Adrenal gland (tissue), 12 donors: ENCODE data around the gene CNTN4. TPM values are rescaled to one million over a fixed set of nuclear protein-coding genes. Genes with fewer than 3 reads are reported as not detected.

Experiments
- DNase-seq, 7 donors: peaks; one replicate each; pipeline ENCODE4 v3.0.0-alpha.2; 2019 to 2020
- H3K27ac ChIP-seq, 5 donors: fragments of 200-600 bp; sonication (generic) in 4 of 5; 1 replicate in 3 of 5; 2 replicates in 2 of 5; pipeline versions ENCODE4 v1.5.1 to v1.8.0; 2016 to 2020; ENCODE audit warnings: mild to moderate bottlenecking in 1 of 5
- H3K27me3 ChIP-seq: fragments of 200-600 bp; 2 replicates; pipeline ENCODE4 v1.8.0; 2021
- H3K36me3 ChIP-seq, 2 donors: fragments of 200-600 bp; replicated peaks in 1 of 2; 1 replicate in 1 of 2; 2 replicates in 1 of 2; pipeline versions ENCODE4 v1.5.1 to v1.8.0; 2018 to 2022
- H3K4me1 ChIP-seq, 2 donors: fragments of 200-600 bp; replicated peaks in 1 of 2; 1 replicate in 1 of 2; 2 replicates in 1 of 2; pipeline versions ENCODE4 v1.5.1 to v1.8.0; 2018 to 2021
- H3K4me3 ChIP-seq, 4 donors: fragments of 200-600 bp; sonication (generic) in 3 of 4; one replicate each; pipeline ENCODE4 v1.5.1; 2016 to 2018
- H3K9me3 ChIP-seq, 3 donors: fragments of 200-600 bp; sonication (generic) in 1 of 3; replicated peaks in 1 of 3; 1 replicate in 2 of 3; 2 replicates in 1 of 3; pipeline versions ENCODE4 v1.5.1 to v1.8.0; 2016 to 2021
- POLR2A ChIP-seq, 2 donors: fragments of 450-650 bp; IDR thresholded peaks; one replicate each; pipeline ENCODE4 v1.6.1; 2017; ENCODE audit warnings: antibody characterized with exemption in 2 of 2, mild to moderate bottlenecking in 2 of 2, moderate library complexity in 1 of 2
- WGBS, 4 donors: extraction: QIAGEN DNeasy Blood & Tissue Kit in 2 of 4; methylation state at CpG; one replicate each; pipeline versions ENCODE4 v1.1.5 to v1.1.7; 2013 to 2017; 5-methylcytosine and 5-hydroxymethylcytosine counted together
- intact Hi-C, 2 donors: fragments of 100-400 bp; cut with DNase I; formaldehyde crosslinking; loops; one replicate each; pipeline versions ENCODE4 v1.14.1 to v1.15.0; 2022 to 2023
- polyA plus RNA-seq, 3 donors: library from polyadenylated mRNA; stranded (reverse); fragments of 200-250 nt in 2 of 3; fragments of 350-450 nt in 1 of 3; fragmentation: Illumina TruSeq in 1 of 3; extraction: RNeasy Lipid Tissue Mini Kit (QIAGEN cat#74804) in 1 of 3; gene quantifications; one replicate each; pipeline ENCODE4 v1.2.3, GENCODE V29; 2013 to 2014
- total RNA-seq, 9 donors: library from RNA; depleted of rRNA in 4 of 9; stranded (reverse); fragments of >200 nt in 4 of 9; fragments of 120-200 nt in 1 of 9; fragmentation: NEBNext Ultra II Directional in 1 of 9; extraction: Animal tissue kit (Norgen Biotek cat#: 25700) in 1 of 9; gene quantifications; one replicate each; pipeline versions ENCODE4 v1.1.0 to v1.2.4, GENCODE V29; 2013 to 2023
- TF ChIP-seq, protein P1 (sequence below), 6 experiments: fragments of 450-650 bp in 4 of 6; fragments of 200-600 bp in 2 of 6; sonication (generic) in 1 of 6; IDR thresholded peaks; 1 replicate in 5 of 6; 2 replicates in 1 of 6; pipeline versions ENCODE4 v1.5.1 to v1.8.0; 2016 to 2021; ENCODE audit warnings: antibody characterized with exemption in 6 of 6, mild to moderate bottlenecking in 2 of 6, moderate library complexity in 1 of 6
- donor health status: healthy with polysubstance abuse.
- donor health status: Bipolar disorder and iron deficiency.
- donor health status: DM: yes; HTN: yes; CAD: no.
- donor health status: DM: no; HTN: no; CAD: no.
- donor health status: DM: no; HTN: no; CAD: no.
- donor health status: DM: yes; HTN: yes; CAD: no.

CNTN4 gene
- total and polyA plus RNA-seq, 12 donors, result 0.17 to 9.2 (median 1.6) TPM

DNA sequence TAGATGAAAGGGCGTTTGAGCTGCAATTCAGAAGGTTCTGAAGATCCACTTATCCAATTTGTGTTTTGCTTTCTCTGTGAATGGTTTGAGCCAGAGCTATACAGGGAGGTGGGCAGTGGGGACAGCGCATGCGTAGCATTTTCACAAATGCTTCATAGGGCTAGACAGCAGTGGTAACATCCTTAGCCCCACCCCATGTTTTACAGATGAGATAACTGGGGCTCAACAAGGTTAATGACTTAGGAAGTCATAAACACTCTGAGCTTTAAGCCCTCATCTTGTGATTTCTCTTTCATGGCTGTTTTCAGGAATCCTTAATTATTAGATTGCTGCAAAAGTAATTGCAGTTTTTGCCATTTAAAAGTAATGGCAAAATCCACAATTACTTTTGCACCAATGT lies 602.8 kb downstream of the CNTN4 start:
- Histone ChIP-seq H3K4me1 (no peaks in the 10 kb centered on the region), H3K27ac (no peak overlapping the region), H3K27me3 (no peaks in the 10 kb centered on the region), H3K4me3 (no peak overlapping the region), H3K36me3 (no peaks in the 10 kb centered on the region), H3K9me3 (no peaks in the 10 kb centered on the region)
- TF ChIP-seq, protein P1, sequence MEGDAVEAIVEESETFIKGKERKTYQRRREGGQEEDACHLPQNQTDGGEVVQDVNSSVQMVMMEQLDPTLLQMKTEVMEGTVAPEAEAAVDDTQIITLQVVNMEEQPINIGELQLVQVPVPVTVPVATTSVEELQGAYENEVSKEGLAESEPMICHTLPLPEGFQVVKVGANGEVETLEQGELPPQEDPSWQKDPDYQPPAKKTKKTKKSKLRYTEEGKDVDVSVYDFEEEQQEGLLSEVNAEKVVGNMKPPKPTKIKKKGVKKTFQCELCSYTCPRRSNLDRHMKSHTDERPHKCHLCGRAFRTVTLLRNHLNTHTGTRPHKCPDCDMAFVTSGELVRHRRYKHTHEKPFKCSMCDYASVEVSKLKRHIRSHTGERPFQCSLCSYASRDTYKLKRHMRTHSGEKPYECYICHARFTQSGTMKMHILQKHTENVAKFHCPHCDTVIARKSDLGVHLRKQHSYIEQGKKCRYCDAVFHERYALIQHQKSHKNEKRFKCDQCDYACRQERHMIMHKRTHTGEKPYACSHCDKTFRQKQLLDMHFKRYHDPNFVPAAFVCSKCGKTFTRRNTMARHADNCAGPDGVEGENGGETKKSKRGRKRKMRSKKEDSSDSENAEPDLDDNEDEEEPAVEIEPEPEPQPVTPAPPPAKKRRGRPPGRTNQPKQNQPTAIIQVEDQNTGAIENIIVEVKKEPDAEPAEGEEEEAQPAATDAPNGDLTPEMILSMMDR (IDR thresholded peaks at IDR 0.05), result no peak
- no peak for TF ChIP-seq POLR2A (IDR thresholded peaks at IDR 0.05)
- intact Hi-C loops, result no loop called here
- no peak for DNase-seq
- WGBS, 4 donors, result 84 to 90% (median 86%) methylated on average over 3 of the region's 3 CpGs

DNA sequence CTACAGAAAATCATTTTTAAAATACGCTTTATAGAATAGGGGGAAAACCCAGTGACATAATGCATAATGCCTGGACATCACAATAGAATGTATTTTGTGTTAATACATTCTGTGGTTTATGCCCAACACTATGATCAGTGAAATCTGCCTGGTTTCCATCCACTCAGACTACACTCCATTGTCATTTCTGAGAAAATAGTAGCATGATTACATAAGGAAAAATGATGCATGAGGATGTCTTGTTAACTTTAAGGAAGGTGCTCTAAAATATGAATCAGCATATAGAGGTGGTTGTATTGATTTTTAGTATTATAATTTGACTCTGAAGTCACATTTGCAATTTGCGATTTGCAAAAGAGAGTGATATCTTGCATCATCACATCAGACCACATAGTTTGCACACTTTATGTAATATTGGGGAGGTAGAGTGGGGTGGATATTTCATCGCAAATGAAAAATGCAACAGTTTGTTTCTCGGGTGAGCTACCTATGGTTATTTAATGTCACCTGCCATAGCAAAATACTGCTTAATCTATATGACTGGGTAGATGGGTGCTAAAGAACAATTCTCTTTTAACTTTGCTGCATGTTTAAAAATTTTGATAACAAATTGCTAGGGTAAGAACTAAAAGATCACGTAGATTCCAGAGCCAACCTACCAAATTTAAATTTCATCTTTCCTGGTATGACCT lies 607.6 kb downstream of the CNTN4 start:
- Histone ChIP-seq H3K27ac (no peak overlapping the region), H3K9me3 (no peaks in the 10 kb centered on the region), H3K36me3 (no peaks in the 10 kb centered on the region), H3K4me1 (no peaks in the 10 kb centered on the region), H3K4me3 (no peak overlapping the region), H3K27me3 (no peaks in the 10 kb centered on the region)
- 86 to 92% (median 88%) methylated on average over 5 of the region's 5 CpGs for WGBS, 4 donors
- TF ChIP-seq, protein P1 (IDR thresholded peaks at IDR 0.05), result no peak
- TF ChIP-seq POLR2A (IDR thresholded peaks at IDR 0.05), result no peak
- no peak for DNase-seq
- intact Hi-C loops, result no loop called here

DNA sequence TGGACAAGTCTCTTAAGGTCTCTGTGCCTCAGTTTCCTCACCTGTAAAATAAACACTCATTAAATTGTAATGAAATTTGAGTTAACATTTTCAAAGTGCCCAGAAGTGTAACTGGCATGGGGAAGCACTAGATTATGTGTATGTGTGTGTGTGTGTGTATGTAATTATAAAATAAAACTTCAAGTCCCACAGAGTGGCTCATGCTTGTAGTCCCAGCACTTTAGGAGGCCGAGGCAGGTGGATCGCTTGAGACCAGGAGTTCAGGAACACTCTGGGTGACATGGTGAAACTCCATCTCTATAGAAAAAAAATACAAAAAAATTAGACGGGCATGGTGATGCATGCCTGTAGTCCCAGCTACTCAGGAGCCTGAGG lies 608.2 kb downstream of the CNTN4 start:
- Histone ChIP-seq H3K4me3 (no peak overlapping the region), H3K4me1 (no peaks in the 10 kb centered on the region), H3K9me3 (no peaks in the 10 kb centered on the region), H3K27ac (no peak overlapping the region), H3K27me3 (no peaks in the 10 kb centered on the region), H3K36me3 (no peaks in the 10 kb centered on the region)
- WGBS, 4 donors, result 86 to 98% (median 91%) methylated on average over 3 of the region's 3 CpGs
- intact Hi-C loops, result no loop called here
- no peak for DNase-seq
- TF ChIP-seq POLR2A (IDR thresholded peaks at IDR 0.05), result no peak
- TF ChIP-seq, protein P1 (IDR thresholded peaks at IDR 0.05), result no peak

DNA sequence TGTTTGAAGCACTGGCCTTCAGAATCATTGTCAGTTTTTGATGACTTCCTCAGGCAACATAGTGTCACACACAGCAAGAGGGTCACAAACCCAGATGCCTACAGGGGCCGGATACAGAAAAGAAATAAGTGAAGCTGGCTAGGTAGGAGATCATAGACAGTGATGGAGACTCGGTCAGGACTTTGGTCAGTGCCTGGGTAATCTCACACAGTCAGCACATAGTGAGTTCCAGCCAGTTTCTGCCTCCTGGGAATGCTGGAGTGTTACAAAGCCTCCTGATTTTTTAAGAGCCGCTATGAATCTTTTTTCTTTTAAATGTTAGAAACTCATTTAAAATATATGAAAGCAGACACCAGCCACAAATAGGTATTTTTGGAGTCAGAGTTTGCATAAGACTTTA lies 612.4 kb downstream of the CNTN4 start:
- 33 to 76% (median 50%) methylated on average over 3 of the region's 3 CpGs for WGBS, 4 donors
- no peaks in the 10 kb centered on the region for H3K9me3 ChIP-seq
- H3K27ac ChIP-seq, result no peak overlapping the region
- H3K4me3 ChIP-seq, result no peak overlapping the region
- DNase-seq, result no peak
- no peaks in the 10 kb centered on the region for H3K36me3 ChIP-seq
- no peaks in the 10 kb centered on the region for H3K4me1 ChIP-seq
- H3K27me3 ChIP-seq, result no peaks in the 10 kb centered on the region
- intact Hi-C loops, result no loop called here
- no peak for TF ChIP-seq POLR2A (IDR thresholded peaks at IDR 0.05)

DNA sequence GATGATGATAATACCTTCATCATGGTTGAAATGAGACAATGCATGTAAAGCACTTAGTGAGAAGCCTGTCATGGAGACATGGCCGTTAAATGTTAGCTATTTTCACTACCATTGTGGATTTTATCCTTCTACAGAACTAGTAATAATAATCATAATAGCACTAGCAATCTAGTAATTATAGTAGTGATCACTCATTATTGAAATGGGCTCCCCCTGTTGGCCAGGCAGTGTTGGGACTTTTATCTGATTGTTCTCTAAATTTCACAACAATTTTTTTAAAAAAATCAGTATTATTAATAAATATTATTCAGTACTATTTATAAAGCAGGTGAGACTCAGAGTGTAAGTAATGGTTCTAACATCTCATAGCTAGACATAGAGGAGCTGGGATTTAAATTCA lies 615.3 kb downstream of the CNTN4 start:
- no peak overlapping the region for H3K27ac ChIP-seq
- no peaks in the 10 kb centered on the region for H3K36me3 ChIP-seq
- no peaks in the 10 kb centered on the region for H3K9me3 ChIP-seq
- WGBS, 4 donors, result 65 to 84% (median 70%) methylated on average over 1 of the region's 1 CpG
- TF ChIP-seq POLR2A (IDR thresholded peaks at IDR 0.05), result no peak
- TF ChIP-seq, protein P1 (IDR thresholded peaks at IDR 0.05), result peak in 1 of 6 experiments; percentile 22
- no peak overlapping the region for H3K4me3 ChIP-seq
- no peaks in the 10 kb centered on the region for H3K4me1 ChIP-seq
- no peaks in the 10 kb centered on the region for H3K27me3 ChIP-seq
- DNase-seq, result no peak
- intact Hi-C loops, result no loop called here
